Endothelial cell of umbilical vein (primary cell): Measurements from ENCODE around the gene ZBED4. TPM values are rescaled to one million over a fixed set of nuclear protein-coding genes. Genes with fewer than 3 reads are reported as not detected.

Source experiments
- BruUV-seq: library from RNA; stranded (reverse); fragments of 400-500 nt; replicated peaks from 2 replicates; lab custom pipeline; 2021; lab: Mats Ljungman, UMichigan
- CTCF ChIA-PET: fragments of 300-600, 350-600 bp; sonication (Branson Sonifier 250); formaldehyde crosslinking; loops from one replicate; lab custom pipeline; 2021; ENCODE audit warnings: antibody characterized with exemption, inconsistent platforms; lab: Charles Lee
- POLR2A ChIA-PET: fragments of 300-600, 350-600 bp; sonication (Branson Sonifier 250); formaldehyde crosslinking; loops from one replicate; lab custom pipeline; 2021; ENCODE audit warnings: antibody characterized with exemption, inconsistent platforms; lab: Charles Lee
- DNase-seq: peaks from one replicate; pipeline ENCODE4 v3.0.0-alpha.2; 2011; ENCODE audit warnings: low read depth, low spot score
- FAIRE-seq: peaks from 2 replicates; lab custom pipeline; 2011; peaks lifted over from hg19 to GRCh38; lab: Jason Lieb, UNC
- H2AFZ ChIP-seq: 2 replicates; pipeline ENCODE4 v1.6.0; 2012; ENCODE audit warnings: low read depth, low read length, control low read depth, inconsistent platforms
- H3K27ac ChIP-seq: 2 replicates; pipeline ENCODE4 v1.5.1; 2011; ENCODE audit warnings: low read depth, mild to moderate bottlenecking, control low read depth, low read length, moderate library complexity; ENCODE audit not compliant: insufficient read depth
- H3K27me3 ChIP-seq, 2 experiments: 2 replicates each; pipeline versions ENCODE4 v1.6.0 to v1.6.1; 2011; ENCODE audit warnings: low read length in 2 of 2, mixed read lengths in 1 of 2; ENCODE audit not compliant: control insufficient read depth in 2 of 2, insufficient read depth in 2 of 2
- H3K36me3 ChIP-seq, 2 experiments: 2 replicates in 1 of 2; 3 replicates in 1 of 2; pipeline ENCODE4 v1.5.1; 2011; ENCODE audit warnings: low read length in 2 of 2, mild to moderate bottlenecking in 1 of 2, moderate library complexity in 1 of 2; ENCODE audit not compliant: control insufficient read depth in 2 of 2, insufficient read depth in 2 of 2; ENCODE audit errors: extremely low read depth in 1 of 2
- H3K4me1 ChIP-seq: 3 replicates; pipeline ENCODE4 v1.5.1; 2011; ENCODE audit warnings: mild to moderate bottlenecking, low read length; ENCODE audit not compliant: control insufficient read depth, insufficient read depth; ENCODE audit errors: extremely low read depth
- H3K4me2 ChIP-seq: 2 replicates; pipeline ENCODE4 v1.6.1; 2011; ENCODE audit warnings: low read length, control low read depth, mixed read lengths; ENCODE audit not compliant: insufficient read depth
- H3K4me3 ChIP-seq, 3 experiments: fragments of 200-600 bp in 1 of 3; sonication (generic), shearing (Covaris generic) in 1 of 3; replicated peaks in 1 of 3; 2 replicates each; pipeline ENCODE4 v1.5.1; 2011 to 2016; ENCODE audit warnings: control low read depth in 3 of 3, low read length in 3 of 3, mild to moderate bottlenecking in 2 of 3, inconsistent platforms in 1 of 3, low read depth in 1 of 3, moderate library complexity in 1 of 3; ENCODE audit not compliant: insufficient read depth in 1 of 3
- H3K79me2 ChIP-seq: 2 replicates; pipeline ENCODE4 v1.6.0; 2012; ENCODE audit warnings: low read length, inconsistent platforms; ENCODE audit not compliant: control insufficient read depth, insufficient read depth
- H3K9ac ChIP-seq: replicated peaks from 2 replicates; pipeline ENCODE3; 2011; ENCODE audit warnings: low read length, control low read depth; ENCODE audit not compliant: insufficient read depth; ENCODE audit errors: extremely low read depth
- H3K9me1 ChIP-seq: replicated peaks from 3 replicates; pipeline ENCODE4 v1.6.0; 2011; ENCODE audit warnings: mild to moderate bottlenecking, low read length; ENCODE audit not compliant: control insufficient read depth, insufficient read depth; ENCODE audit errors: extremely low read depth
- H3K9me3 ChIP-seq: replicated peaks from 2 replicates; pipeline ENCODE4 v1.5.1; 2012; ENCODE audit warnings: low read length, inconsistent platforms; ENCODE audit not compliant: control insufficient read depth, insufficient read depth
- H4K20me1 ChIP-seq: replicated peaks from 2 replicates; pipeline ENCODE3; 2011; ENCODE audit warnings: mild to moderate bottlenecking, low read length; ENCODE audit not compliant: control insufficient read depth, insufficient read depth; ENCODE audit errors: extremely low read depth
- CTCF ChIP-seq, 2 donors: IDR thresholded peaks; 1 replicate in 1 of 2; 2 replicates in 1 of 2; pipeline ENCODE4 v1.5.1; 2011; ENCODE audit warnings: low read length in 2 of 2, mild to moderate bottlenecking in 2 of 2, moderate library complexity in 2 of 2, control low read depth in 1 of 2, inconsistent platforms in 1 of 2, low read depth in 1 of 2; ENCODE audit not compliant: insufficient read depth in 1 of 2; ENCODE audit errors: extremely low read depth in 1 of 2
- EZH2 ChIP-seq: IDR thresholded peaks from 2 replicates; pipeline ENCODE4 v1.6.1; 2012; ENCODE audit warnings: borderline replicate concordance, low read depth, mild to moderate bottlenecking, moderate library complexity, low read length, inconsistent platforms; ENCODE audit not compliant: severe bottlenecking
- FOS ChIP-seq: IDR thresholded peaks from 2 replicates; pipeline ENCODE4 v1.6.1; 2011; ENCODE audit warnings: mild to moderate bottlenecking, low read length, moderate library complexity, borderline replicate concordance; ENCODE audit not compliant: insufficient read depth
- GATA2 ChIP-seq: IDR thresholded peaks from 2 replicates; pipeline ENCODE4 v1.7.0; 2011; ENCODE audit warnings: low read depth, mild to moderate bottlenecking, moderate library complexity, mixed read lengths, low read length; ENCODE audit not compliant: insufficient read length, insufficient read depth
- JUN ChIP-seq: IDR thresholded peaks from 2 replicates; pipeline ENCODE4 v1.6.1; 2011; ENCODE audit warnings: borderline replicate concordance, low read depth; ENCODE audit not compliant: insufficient read length, insufficient read depth
- MAX ChIP-seq: IDR thresholded peaks from 2 replicates; pipeline ENCODE4 v1.6.1; 2011; ENCODE audit not compliant: insufficient read depth, insufficient read length
- MYC ChIP-seq: IDR thresholded peaks from one replicate; pipeline ENCODE4 v1.6.1; 2011; ENCODE audit warnings: mild to moderate bottlenecking, low read depth, low read length
- POLR2A ChIP-seq: IDR thresholded peaks from 2 replicates; pipeline ENCODE4 v1.6.1; 2012; ENCODE audit warnings: low read depth, mild to moderate bottlenecking, control low read depth, low read length
- POLR2AphosphoS5 ChIP-seq: IDR thresholded peaks from 2 replicates; pipeline ENCODE4 v1.6.1; 2012; ENCODE audit warnings: low read depth, mild to moderate bottlenecking, control low read depth, low read length, moderate library complexity; ENCODE audit not compliant: insufficient read depth
- dilution Hi-C: fragments of 300-500 bp; cut with MboI; formaldehyde crosslinking; loops from one replicate; pipeline ENCODE4 v1.15.0; 2019; ENCODE audit warnings: low sequenced_read_pairs; ENCODE audit not compliant: extremely low pct_ligation_motif_present
- intact Hi-C: fragments of 100-400 bp; cut with micrococcal nuclease; formaldehyde crosslinking; loops from one replicate; pipeline ENCODE4 v1.10.0; 2022
- polyA plus RNA-seq, 4 experiments: library from polyadenylated mRNA; depleted of rRNA in 3 of 4; stranded (reverse) in 3 of 4; unstranded in 1 of 4; fragments of >200 nt; gene quantifications; 2 replicates each; pipeline versions ENCODE4 v1.2.1 to v1.2.3, GENCODE V29; 2011 to 2012; ENCODE audit warnings: missing spikeins in 1 of 4
- total RNA-seq: library from RNA; stranded (reverse); gene quantifications from 2 replicates; pipeline ENCODE4 v1.2.3, GENCODE V29; 2021

The ZBED4 gene
- total and polyA plus RNA-seq, 2 donors (not counting 3 experiments of a cell fraction or from before 2014, with no cell fraction given): 8.6 to 18.2 TPM

- H3K9ac ChIP-seq: no peak overlapping the region
Observed at GRCh38 chr22:49824936-49825335, 28.7 kb upstream of the ZBED4 start.

More at GRCh38 chr22:49824936-49825335, 28.7 kb upstream of the ZBED4 start:
- H3K4me2 ChIP-seq: peak overlapping the region; percentile 79
- H3K4me1 ChIP-seq: peaks cover 10% of the 10 kb centered on the region
- H3K27me3 ChIP-seq: no peaks in the 10 kb centered on the region
- TF ChIP-seq JUN (no peak), MAX (no peak), MYC (no peak), FOS (no peak), GATA2 (no peak), EZH2 (no peak), POLR2A (no peak), POLR2AphosphoS5 (no peak), CTCF (IDR thresholded peaks at IDR 0.05; ENCODE audit: extremely low read depth in 1 of 2, insufficient read depth in 1 of 2, low read depth in 1 of 2, low read length in 2 of 2) (no peak)
- BruUV-seq: no TSS peak
- H3K79me2 ChIP-seq: peaks cover 72% of the 10 kb centered on the region
- no peak overlapping the region for H3K27ac ChIP-seq
- POLR2A ChIA-PET: no interaction called here
- dilution Hi-C loops: no loop called here
- no peaks in the 10 kb centered on the region for H3K9me3 ChIP-seq
- H4K20me1 ChIP-seq: peaks cover 11% of the 10 kb centered on the region
- FAIRE-seq (no peak), DNase-seq (no peak)
- H2AFZ ChIP-seq: no peak overlapping the region
- no peak overlapping the region for H3K4me3 ChIP-seq
- intact Hi-C loops: no loop called here
- H3K36me3 ChIP-seq: peaks cover 20 to 40% of the 10 kb centered on the region in 2 experiments
- CTCF ChIA-PET: no interaction called here
- no peaks in the 10 kb centered on the region for H3K9me1 ChIP-seq
